Astrocyte (in vitro differentiated cells and primary cell): Measurements from ENCODE around the gene FHIT. TPM values are rescaled to one million over a fixed set of nuclear protein-coding genes. Genes with fewer than 3 reads are reported as not detected.

Experiments
- DNase-seq: peaks from one replicate; pipeline ENCODE4 v3.0.0-alpha.2; 2010; ENCODE audit warnings: low read depth
- FAIRE-seq: peaks from 2 replicates; lab custom pipeline; 2011; peaks lifted over from hg19 to GRCh38; lab: Jason Lieb, UNC
- H2AFZ ChIP-seq: 2 replicates; pipeline ENCODE4 v1.6.0; 2012; ENCODE audit warnings: low read depth, low read length, inconsistent platforms
- H3K27ac ChIP-seq: 2 replicates; pipeline ENCODE4 v1.5.1; 2011; ENCODE audit warnings: low read depth, low read length, inconsistent platforms
- H3K27me3 ChIP-seq: 2 replicates; pipeline ENCODE4 v1.6.0; 2011; ENCODE audit warnings: low read length, inconsistent platforms; ENCODE audit not compliant: insufficient read depth
- H3K36me3 ChIP-seq: 2 replicates; pipeline ENCODE4 v1.5.1; 2011; ENCODE audit warnings: low read length, inconsistent platforms; ENCODE audit not compliant: insufficient read depth
- H3K4me1 ChIP-seq: 2 replicates; pipeline ENCODE4 v1.5.1; 2011; ENCODE audit warnings: low read length, inconsistent platforms; ENCODE audit not compliant: insufficient read depth
- H3K4me2 ChIP-seq: 2 replicates; pipeline ENCODE4 v1.6.0; 2012; ENCODE audit warnings: low read length, inconsistent platforms
- H3K4me3 ChIP-seq: 2 replicates; pipeline ENCODE4 v1.5.1; 2011; ENCODE audit warnings: low read depth, mild to moderate bottlenecking, low read length, inconsistent platforms; ENCODE audit not compliant: insufficient read depth
- H3K79me2 ChIP-seq: 2 replicates; pipeline ENCODE4 v1.6.0; 2012; ENCODE audit warnings: mild to moderate bottlenecking, low read length, inconsistent platforms; ENCODE audit not compliant: insufficient read depth
- H3K9ac ChIP-seq: 2 replicates; pipeline ENCODE4 v1.6.0; 2012; ENCODE audit warnings: mild to moderate bottlenecking, low read length, inconsistent platforms
- H3K9me3 ChIP-seq: 2 replicates; pipeline ENCODE4 v1.5.1; 2012; ENCODE audit warnings: low read depth, mild to moderate bottlenecking, low read length, inconsistent platforms; ENCODE audit not compliant: insufficient read depth
- H4K20me1 ChIP-seq: 2 replicates; pipeline ENCODE4 v1.6.0; 2012; ENCODE audit warnings: low read length, inconsistent platforms; ENCODE audit not compliant: insufficient read depth
- H3K27ac Mint-ChIP-seq: one replicate; pipeline ENCODE4 v1.8.0; 2021; ENCODE audit warnings: mild to moderate bottlenecking, mixed read lengths; ENCODE audit not compliant: unreplicated experiment
- H3K27me3 Mint-ChIP-seq: one replicate; pipeline ENCODE4 v1.8.0; 2021; ENCODE audit warnings: low read depth, mixed read lengths; ENCODE audit not compliant: unreplicated experiment
- H3K36me3 Mint-ChIP-seq: one replicate; pipeline ENCODE4 v1.8.0; 2021; ENCODE audit warnings: low read depth, mixed read lengths; ENCODE audit not compliant: unreplicated experiment
- H3K4me1 Mint-ChIP-seq: one replicate; pipeline ENCODE4 v1.8.0; 2021; ENCODE audit warnings: low read depth, mixed read lengths; ENCODE audit not compliant: unreplicated experiment
- H3K4me3 Mint-ChIP-seq: one replicate; pipeline ENCODE4 v1.8.0; 2021; ENCODE audit warnings: mild to moderate bottlenecking, moderate library complexity, mixed read lengths; ENCODE audit not compliant: unreplicated experiment
- H3K9me3 Mint-ChIP-seq: one replicate; pipeline ENCODE4 v1.8.0; 2021; ENCODE audit warnings: mild to moderate bottlenecking, mixed read lengths; ENCODE audit not compliant: unreplicated experiment
- EZH2 ChIP-seq: IDR thresholded peaks from 2 replicates; pipeline ENCODE4 v1.6.1; 2012; ENCODE audit warnings: mild to moderate bottlenecking, low read length, inconsistent platforms; ENCODE audit not compliant: insufficient read depth
- total RNA-seq: library from RNA; stranded (reverse); gene quantifications from 2 replicates; pipeline ENCODE4 v1.2.1, GENCODE V29; 2021
- TF ChIP-seq, protein P1 (sequence below): IDR thresholded peaks from 2 replicates; pipeline ENCODE4 v1.5.1; 2011; ENCODE audit warnings: low read depth, mild to moderate bottlenecking, inconsistent platforms, low read length, moderate library complexity; ENCODE audit not compliant: insufficient read depth

FHIT gene
- total RNA-seq, 1 donor from 2014 or later, result 6.7 TPM

DNA sequence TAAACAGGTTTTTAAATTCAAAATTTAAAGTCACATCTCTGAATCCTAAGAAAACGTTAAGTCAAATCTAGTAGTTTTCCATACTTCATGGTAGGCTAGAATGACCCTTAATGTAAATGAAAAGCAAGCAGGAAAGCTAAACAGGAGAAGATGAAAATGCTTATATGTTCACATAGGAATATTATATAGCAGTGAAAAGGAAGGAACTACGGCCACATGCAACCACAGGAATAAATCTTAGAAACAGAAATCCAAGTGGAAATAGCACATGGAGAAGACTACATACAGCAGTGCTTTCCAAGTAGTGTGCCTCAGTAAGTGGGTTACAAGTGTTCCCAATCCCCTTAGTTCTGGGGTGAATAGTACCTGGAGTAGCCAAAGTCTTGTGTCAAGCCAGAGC lies 296.2 kb downstream of the FHIT start:
- Histone ChIP-seq H3K4me2 (no peak overlapping the region), H3K79me2 (no peaks in the 10 kb centered on the region), H3K9ac (no peak overlapping the region), H3K4me3 (no peak overlapping the region), H3K27me3 (no peaks in the 10 kb centered on the region), H3K4me1 (no peaks in the 10 kb centered on the region), H4K20me1 (no peaks in the 10 kb centered on the region), H3K36me3 (no peaks in the 10 kb centered on the region), H2AFZ (no peak overlapping the region), H3K27ac (no peak overlapping the region), H3K9me3 (no peaks in the 10 kb centered on the region)
- FAIRE-seq, result no peak
- no peak for TF ChIP-seq EZH2
- TF ChIP-seq, protein P1, sequence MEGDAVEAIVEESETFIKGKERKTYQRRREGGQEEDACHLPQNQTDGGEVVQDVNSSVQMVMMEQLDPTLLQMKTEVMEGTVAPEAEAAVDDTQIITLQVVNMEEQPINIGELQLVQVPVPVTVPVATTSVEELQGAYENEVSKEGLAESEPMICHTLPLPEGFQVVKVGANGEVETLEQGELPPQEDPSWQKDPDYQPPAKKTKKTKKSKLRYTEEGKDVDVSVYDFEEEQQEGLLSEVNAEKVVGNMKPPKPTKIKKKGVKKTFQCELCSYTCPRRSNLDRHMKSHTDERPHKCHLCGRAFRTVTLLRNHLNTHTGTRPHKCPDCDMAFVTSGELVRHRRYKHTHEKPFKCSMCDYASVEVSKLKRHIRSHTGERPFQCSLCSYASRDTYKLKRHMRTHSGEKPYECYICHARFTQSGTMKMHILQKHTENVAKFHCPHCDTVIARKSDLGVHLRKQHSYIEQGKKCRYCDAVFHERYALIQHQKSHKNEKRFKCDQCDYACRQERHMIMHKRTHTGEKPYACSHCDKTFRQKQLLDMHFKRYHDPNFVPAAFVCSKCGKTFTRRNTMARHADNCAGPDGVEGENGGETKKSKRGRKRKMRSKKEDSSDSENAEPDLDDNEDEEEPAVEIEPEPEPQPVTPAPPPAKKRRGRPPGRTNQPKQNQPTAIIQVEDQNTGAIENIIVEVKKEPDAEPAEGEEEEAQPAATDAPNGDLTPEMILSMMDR, result no peak
- Mint-ChIP-seq H3K9me3 (no peaks in the 10 kb centered on the region), H3K36me3 (no peaks in the 10 kb centered on the region), H3K27ac (no peak overlapping the region), H3K4me3 (no peak overlapping the region), H3K27me3 (no peaks in the 10 kb centered on the region), H3K4me1 (no peaks in the 10 kb centered on the region)
- no peak for DNase-seq

- no peak for TF ChIP-seq EZH2
- TF ChIP-seq, protein P1, result no peak
- Mint-ChIP-seq H3K36me3 (no peaks in the 10 kb centered on the region), H3K4me1 (no peaks in the 10 kb centered on the region), H3K27me3 (no peaks in the 10 kb centered on the region), H3K27ac (no peak overlapping the region), H3K9me3 (no peaks in the 10 kb centered on the region), H3K4me3 (no peak overlapping the region)
- Histone ChIP-seq H3K27me3 (no peaks in the 10 kb centered on the region), H3K4me1 (no peaks in the 10 kb centered on the region), H3K27ac (no peak overlapping the region), H3K79me2 (no peaks in the 10 kb centered on the region), H2AFZ (no peak overlapping the region), H3K9ac (no peak overlapping the region), H3K4me3 (no peak overlapping the region), H3K36me3 (no peaks in the 10 kb centered on the region), H4K20me1 (no peaks in the 10 kb centered on the region), H3K4me2 (no peak overlapping the region), H3K9me3 (no peaks in the 10 kb centered on the region)
- FAIRE-seq, result no peak
- DNase-seq, result peak; percentile 32
These were observed 297.2 kb downstream of the FHIT start for GRCh38 chr3:60954048-60954447.

DNA sequence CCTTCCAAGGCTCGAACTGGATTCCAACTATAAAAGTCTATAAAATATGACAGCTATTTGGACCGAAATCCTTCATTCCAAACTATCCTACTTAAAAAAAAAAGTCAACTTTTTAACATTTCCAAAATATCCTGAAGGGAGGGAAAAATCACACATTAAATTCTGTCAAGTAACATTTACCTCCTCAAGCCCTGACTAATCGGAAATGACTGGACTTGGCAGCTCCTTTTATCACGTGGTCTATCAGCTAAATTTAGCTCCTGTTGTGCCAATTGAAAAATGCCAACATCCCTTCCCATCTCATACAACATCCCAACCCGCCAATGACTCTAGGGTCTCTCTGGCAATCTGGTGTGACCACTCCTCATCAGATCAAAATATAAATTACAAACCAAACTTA lies 297.9 kb downstream of the FHIT start:
- no peaks in the 10 kb centered on the region for H3K36me3 Mint-ChIP-seq
- no peaks in the 10 kb centered on the region for H3K4me1 ChIP-seq
- no peaks in the 10 kb centered on the region for H4K20me1 ChIP-seq
- no peak overlapping the region for H3K4me3 ChIP-seq
- no peak overlapping the region for H2AFZ ChIP-seq
- H3K4me2 ChIP-seq, result no peak overlapping the region
- DNase-seq (peak; percentile 41), FAIRE-seq (no peak)
- H3K27me3 ChIP-seq, result no peaks in the 10 kb centered on the region
- no peaks in the 10 kb centered on the region for H3K9me3 ChIP-seq
- no peaks in the 10 kb centered on the region for H3K9me3 Mint-ChIP-seq
- no peaks in the 10 kb centered on the region for H3K36me3 ChIP-seq
- no peaks in the 10 kb centered on the region for H3K27me3 Mint-ChIP-seq
- TF ChIP-seq, protein P1, result no peak
- TF ChIP-seq EZH2, result no peak
- no peaks in the 10 kb centered on the region for H3K79me2 ChIP-seq
- no peak overlapping the region for H3K9ac ChIP-seq
- no peak overlapping the region for H3K27ac ChIP-seq
- no peaks in the 10 kb centered on the region for H3K4me1 Mint-ChIP-seq
- no peak overlapping the region for H3K27ac Mint-ChIP-seq
- H3K4me3 Mint-ChIP-seq, result no peak overlapping the region
